GM21576 (cell line): ENCODE data around the gene RAD51B.

Experiments
- ATAC-seq: cut with Tn5 transposase; IDR thresholded peaks from one replicate; pipeline ENCODE4 v1.9.1; 2021; ENCODE audit warnings: mild to moderate bottlenecking, moderate library complexity; ENCODE audit not compliant: unreplicated experiment

RAD51B gene

GRCh38 chr14:68593806-68594536 is 774.4 kb downstream of the RAD51B start:
- no peak for ATAC-seq

GRCh38 chr14:68594737-68595380 is 775.3 kb downstream of the RAD51B start:
- ATAC-seq, result no peak

GRCh38 chr14:68596211-68596610 is 776.6 kb downstream of the RAD51B start:
- no peak for ATAC-seq

DNA sequence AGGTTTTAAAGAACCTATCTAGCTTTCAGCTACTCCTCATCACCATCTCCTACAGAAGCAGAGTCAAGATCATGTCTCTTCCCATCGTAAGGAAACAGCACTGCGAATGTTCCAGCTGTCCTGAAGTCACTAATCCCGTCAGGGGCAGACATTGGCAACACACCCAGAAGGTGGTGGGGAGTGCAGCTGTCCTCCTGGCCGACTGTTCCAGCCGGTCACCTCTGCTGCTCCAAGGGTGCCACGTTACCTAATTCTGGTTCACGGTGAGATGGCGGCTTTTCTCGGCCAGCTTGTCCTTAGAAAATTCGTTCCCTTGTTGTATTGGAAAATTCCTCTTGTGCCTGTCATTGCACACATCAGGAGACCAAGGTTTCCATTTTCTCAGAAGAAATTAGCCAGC is 777.1 kb downstream of the RAD51B start:
- no peak for ATAC-seq

- no peak for ATAC-seq
Measured at GRCh38 chr14:68598089-68598488, 778.5 kb downstream of the RAD51B start.

GRCh38 chr14:68598621-68599447 is 779.3 kb downstream of the RAD51B start:
- no peak for ATAC-seq

- no peak for ATAC-seq
Measured at GRCh38 chr14:68599896-68600610, 780.5 kb downstream of the RAD51B start.

DNA sequence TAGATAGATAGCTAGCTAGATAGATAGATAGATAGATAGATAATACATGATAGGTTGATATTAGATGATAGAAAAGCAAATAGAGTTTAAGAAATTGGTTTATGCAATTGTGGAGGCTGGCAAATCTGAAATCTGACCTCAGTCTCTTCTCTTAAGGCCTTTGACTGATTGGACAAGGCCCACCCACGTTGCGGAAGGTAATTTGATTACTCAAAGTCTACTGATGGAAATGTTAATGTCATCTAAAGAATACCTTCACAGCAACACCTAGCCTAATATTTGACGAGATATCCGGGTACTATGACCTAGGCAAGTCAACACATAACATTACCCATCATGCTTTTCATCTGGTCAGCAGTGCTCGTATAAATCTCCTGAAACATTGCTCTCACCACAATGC is 782.9 kb downstream of the RAD51B start:
- ATAC-seq, result no peak

DNA sequence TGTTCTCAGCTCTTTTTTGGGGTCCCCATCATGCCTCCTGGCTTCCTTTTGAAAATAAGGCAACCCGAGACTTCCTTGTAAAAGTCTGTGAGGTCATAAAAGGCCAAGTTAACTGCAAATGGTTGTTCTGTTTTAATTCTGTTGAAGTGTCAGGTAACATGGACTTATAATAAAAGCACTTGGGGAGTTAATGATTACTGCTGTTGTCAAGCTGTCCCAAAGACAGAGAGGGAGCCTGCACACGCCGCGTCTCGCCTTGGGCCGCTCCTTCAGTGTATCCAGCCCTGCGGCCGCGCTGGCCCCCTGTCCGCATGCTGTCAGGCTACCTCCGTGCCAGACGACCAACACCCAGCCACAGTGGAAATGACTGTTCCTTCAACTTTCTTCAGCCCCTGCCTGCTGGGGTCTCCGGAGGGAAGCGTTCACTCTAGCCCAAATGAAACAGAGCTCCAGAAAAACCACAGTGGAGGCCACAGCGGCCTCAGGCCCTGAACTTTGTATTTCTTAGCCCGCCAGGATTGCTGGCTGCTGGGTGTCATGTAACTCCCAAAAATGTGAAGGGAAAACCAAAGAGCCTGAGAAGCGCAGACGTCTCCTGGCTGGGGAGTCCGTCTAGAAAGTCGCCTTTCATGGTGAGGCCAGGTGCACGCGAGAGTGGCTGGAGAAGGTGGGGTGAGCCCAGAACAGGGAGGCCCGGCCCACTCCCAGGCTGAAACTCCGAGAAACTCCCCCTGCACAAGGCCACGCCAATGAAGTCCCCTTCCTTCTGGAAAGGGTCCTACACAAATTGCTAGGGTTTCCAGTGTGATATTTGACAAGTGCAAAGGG is 784.2 kb downstream of the RAD51B start:
- ATAC-seq, result no peak

DNA sequence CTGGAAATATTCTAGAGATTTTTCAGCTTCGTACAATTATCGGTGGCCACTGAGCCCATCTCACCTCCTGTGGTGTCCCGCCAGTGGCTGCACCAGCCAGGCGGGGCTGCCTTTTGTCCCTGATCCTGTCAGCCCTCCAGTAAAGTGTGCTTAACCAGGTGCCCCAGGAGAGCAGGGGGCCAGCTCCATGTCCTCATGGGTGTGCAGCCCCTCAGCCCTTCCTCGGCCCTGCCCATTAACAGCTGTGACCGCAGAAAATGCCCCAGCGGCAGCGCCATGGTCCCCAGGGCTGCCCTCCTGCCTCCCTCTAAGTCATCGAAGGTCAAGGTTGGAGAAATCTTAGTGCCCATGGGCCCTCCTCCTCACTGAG is 784.8 kb downstream of the RAD51B start:
- no peak for ATAC-seq

GRCh38 chr14:68604822-68605221 is 785.2 kb downstream of the RAD51B start:
- no peak for ATAC-seq

DNA sequence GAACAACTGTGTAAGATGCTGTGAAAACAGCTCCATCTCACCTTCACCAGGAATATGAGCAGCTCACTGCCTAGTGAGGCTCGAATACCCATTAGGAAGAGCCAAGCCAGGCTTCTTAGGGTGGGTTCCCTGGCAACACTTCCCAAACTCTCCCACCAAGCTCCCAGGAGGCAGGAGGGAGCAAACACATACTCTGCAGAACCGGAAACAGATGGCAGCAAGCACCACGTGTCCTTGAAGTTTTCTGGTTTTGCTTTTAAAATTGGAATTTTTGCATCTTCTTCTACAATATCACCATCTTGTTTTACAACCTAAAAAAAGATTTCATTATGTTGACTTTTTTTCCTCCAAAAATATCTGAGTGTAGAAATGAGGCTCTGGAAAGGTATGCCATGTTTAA is 786.6 kb downstream of the RAD51B start:
- ATAC-seq, result no peak

GRCh38 chr14:68606644-68607043 is 787.1 kb downstream of the RAD51B start:
- ATAC-seq, result no peak

- ATAC-seq, result no peak
Measured at GRCh38 chr14:68607081-68607866, 787.7 kb downstream of the RAD51B start.

DNA sequence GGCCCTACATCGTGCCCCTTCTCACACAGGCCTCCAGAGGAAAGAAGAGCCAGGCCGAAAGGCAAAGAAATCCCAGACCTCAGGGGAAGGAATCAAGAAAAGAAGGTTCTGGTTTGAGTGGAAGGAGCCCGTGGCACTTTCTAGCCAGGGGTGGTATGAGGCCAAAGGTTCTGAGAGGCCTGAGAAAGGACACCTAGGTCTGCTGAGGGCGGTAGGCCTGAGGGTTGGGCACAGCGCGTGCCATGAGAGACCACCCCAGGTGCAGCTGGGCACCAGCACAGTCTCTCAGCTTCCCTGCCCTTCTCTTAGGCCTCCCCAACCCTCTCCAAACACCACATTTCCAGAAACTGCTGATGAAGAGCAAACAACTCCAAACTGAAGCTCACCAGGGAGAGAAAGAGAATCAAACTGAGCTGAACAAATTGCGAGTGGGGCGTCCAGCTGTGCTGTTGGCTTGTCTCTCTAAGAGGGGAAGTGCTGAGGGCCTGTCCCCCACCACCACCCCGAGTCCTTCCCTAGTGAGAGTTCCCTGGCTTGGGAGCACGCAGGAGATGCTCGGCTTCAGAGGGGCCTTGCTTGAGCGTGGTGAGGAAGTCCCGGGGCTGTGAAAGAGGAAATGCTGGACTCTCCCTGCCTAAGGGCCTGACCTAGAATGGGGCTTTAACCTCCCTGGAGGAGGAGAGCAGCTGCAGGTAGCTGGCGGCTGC is 788.4 kb downstream of the RAD51B start:
- ATAC-seq, result no peak

GRCh38 chr14:68608574-68608962 is 789.0 kb downstream of the RAD51B start:
- ATAC-seq, result no peak

DNA sequence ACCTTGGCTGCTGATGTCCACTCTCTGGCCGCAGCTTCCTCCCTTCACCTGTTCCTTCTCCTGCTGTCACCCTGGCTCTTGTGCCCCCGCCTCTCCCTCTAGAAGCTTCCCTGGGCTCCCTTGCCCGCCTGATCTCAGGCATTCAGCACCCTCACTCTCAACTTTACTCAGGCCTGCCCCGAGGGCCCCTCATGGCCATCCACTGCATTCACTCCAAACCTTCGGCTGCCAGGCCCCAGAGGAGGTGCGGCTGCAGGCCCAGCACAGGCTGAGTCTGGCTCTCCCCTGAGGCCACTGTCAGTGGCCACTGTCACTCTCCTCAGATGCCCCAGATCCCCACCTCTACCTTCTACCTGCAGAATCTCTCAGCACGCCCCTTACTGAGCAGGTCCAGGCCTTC is 789.4 kb downstream of the RAD51B start:
- ATAC-seq, result no peak

DNA sequence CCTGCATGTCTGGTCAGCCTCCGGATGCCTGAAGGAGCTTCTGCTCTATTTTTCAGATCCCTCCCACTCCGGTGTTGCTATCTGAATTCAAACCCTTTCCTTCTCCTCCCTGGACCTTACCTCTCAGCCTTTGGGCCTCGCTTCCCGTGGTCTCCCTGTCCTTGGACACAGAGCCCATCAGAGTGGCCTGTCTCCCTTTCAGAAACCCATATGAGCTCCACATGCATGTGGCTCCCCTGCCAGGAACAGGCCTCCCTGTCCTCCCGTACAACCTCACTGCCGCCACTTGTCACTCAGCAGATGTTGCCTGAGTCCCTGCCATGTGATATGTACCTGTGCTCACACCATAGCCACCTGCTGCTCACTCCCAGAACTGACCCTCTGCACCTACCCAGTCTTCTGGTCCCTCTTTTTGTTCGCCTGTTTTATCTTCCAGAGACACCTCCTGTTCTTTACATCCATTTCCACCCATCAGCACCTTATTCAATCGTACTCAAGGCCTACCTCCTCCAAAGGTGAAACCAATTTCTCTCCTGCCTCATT is 790.7 kb downstream of the RAD51B start:
- ATAC-seq, result no peak

GRCh38 chr14:68611599-68611998 is 792.0 kb downstream of the RAD51B start:
- ATAC-seq, result no peak
